ENCODE data around the gene CBR3.
"Not testable (repeated sequence)": the region's sequence is repeated elsewhere in the genome, so short reads cannot be mapped to it uniquely, and the experiment has no call there.

Gene CBR3

DNA sequence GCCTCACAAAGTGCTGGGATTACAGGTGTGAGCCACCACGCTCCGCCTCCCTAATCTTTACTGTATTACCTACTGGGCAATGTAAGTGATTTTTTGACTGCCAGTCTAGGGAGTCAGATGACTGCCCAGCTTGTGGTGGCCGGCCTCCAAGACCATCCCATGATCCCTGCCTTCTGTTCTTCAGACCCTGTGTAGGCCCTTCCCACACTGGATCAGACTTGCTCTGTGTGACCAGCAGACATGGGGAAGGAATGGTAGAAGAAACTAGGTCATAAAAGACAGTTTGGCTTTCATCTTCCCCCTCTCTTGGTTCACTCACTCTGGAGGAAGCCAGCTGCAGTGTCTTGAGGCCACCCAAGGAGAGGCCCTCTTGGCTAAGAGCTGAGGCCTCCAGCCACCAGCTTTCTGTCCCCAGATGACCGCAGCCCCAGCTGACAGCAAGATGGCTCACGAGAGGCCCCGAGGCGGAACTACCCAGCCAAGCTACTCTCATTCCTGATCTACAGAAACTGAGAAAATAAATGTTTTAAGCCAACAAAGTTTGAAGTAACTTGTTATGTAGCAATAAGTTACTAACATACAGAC lies 14.5 kb upstream of the CBR3 start:
- DNase-seq, result no peak

DNA sequence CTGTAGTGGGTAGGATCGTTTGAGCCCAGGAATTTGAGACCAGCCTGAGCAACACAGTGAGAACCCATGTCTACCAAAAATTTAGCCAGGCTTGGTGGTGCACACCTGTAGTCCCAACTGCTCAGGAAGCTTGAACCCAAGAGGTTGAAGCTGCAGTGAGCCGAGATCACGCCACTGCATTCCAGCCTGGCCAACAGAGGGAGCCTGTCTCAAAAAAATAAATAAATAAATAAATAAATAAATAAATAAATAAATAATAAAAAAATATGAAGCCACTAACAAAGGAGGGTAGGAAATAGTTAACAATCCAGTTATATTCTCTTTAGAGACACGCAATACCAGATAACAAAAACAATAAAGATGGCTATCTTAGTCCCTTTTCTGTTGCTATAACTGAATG lies 11.9 kb upstream of the CBR3 start:
- DNase-seq, result no peak

- no peak for DNase-seq
These were observed 10.5 kb upstream of the CBR3 start for GRCh38 chr21:36124395-36124794.

DNA sequence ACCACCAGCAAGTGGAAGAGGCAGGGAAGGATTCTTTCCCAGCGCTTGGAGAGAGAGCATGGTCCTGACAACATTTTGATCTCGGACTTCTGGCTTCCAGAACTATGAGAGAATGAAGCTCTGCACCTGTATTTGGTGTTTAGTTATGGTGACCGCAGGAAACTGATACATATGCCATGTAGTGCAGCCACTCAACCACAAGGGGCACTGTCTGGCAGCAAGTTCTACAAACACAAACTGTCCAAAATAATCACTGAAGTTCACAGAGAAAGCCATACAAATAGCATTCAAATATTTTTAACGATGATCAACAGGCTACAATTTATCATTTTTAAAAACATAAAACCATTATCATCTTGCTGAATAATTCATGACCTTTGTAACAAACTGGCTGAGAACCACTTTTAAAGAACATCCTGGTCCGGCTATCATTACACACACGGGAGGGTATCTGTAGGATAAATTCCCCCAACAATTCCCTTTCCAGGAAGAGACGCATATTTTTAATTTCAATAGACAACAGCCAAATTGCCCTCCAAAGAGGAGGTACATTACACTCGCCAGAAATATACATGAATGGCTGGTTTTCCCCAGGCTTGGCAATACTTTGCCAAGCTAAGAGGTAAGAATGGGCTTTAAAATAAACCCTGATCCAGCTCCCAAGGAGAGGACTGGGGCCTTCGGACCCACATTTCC lies 9.2 kb upstream of the CBR3 start:
- peak; percentile 44 for DNase-seq

DNA sequence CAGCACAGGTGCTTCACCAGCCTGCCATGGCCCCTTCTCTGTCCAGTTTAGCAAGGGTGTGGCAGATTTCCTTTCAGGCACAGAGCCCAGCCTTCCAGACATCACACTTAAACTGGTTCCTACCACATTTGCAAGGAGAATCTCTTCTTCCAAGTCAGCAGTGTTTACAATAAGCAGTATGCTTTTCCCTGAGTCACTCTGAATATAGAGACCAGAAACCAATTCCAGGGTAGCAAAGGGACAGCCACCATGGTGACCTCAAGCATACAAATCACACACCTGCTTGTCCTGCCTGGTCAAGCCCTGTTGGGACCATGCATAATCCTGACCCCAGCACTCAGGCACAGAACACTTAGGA lies 8.7 kb upstream of the CBR3 start:
- DNase-seq, result no peak

- no peak for DNase-seq
These were observed 8.2 kb upstream of the CBR3 start for GRCh38 chr21:36126621-36127110.

GRCh38 chr21:36127250-36127904 lies 7.5 kb upstream of the CBR3 start:
- no peak for DNase-seq

DNA sequence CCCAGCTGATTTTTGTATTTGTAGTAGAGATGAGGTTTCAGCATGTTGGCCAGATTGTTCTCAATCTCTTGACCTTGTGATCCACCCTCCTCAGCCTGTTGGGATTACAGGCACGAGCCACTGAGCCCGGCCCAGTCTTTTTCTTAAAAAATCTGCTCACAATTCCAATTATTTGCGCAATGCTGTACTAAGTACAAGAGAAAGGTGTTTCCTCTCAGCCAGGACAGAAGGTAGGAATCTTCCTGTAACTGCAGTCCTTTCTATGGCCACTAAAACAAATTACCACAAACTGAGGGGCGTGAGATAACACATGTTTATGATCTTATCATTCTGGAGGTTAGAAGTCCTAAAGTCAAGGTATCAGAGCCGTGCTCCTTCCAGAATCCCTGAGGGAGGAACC lies 6.9 kb upstream of the CBR3 start:
- DNase-seq, result no peak

- DNase-seq, result no peak
These were observed 5.7 kb upstream of the CBR3 start for GRCh38 chr21:36129219-36129618.

DNA sequence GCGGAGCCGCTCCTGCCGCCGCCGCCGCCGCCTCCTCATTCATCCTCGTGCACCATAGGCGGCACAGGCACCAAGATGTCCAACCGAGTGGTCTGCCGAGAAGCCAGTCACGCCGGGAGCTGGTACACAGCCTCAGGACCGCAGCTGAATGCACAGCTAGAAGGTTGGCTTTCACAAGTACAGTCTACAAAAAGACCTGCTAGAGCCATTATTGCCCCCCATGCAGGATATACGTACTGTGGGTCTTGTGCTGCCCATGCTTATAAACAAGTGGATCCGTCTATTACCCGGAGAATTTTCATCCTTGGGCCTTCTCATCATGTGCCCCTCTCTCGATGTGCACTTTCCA lies 4.5 kb upstream of the CBR3 start:
- not testable (repeated sequence) for DNase-seq

GRCh38 chr21:36130839-36131238 lies 4.0 kb upstream of the CBR3 start:
- not testable (repeated sequence) for DNase-seq

DNA sequence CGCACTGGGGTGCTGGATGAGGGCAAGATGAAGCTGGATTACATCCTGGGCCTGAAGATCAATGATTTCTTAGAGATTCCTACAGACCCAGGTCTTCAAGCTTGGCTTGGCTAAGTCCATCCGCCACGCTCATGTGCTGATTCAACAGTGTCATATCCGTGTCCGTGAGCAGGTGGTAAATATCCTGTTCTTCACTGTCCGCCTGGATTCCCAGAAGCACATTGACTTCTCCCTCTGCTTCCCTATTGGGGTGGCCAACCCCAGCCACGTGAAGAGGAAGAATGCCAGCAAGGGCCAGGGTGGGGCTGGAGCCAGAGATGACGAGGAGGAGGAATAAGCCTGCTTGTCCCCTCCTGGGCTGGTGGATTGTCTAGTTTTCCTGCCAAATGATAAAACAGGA lies 2.2 kb upstream of the CBR3 start:
- DNase-seq, result no peak

DNA sequence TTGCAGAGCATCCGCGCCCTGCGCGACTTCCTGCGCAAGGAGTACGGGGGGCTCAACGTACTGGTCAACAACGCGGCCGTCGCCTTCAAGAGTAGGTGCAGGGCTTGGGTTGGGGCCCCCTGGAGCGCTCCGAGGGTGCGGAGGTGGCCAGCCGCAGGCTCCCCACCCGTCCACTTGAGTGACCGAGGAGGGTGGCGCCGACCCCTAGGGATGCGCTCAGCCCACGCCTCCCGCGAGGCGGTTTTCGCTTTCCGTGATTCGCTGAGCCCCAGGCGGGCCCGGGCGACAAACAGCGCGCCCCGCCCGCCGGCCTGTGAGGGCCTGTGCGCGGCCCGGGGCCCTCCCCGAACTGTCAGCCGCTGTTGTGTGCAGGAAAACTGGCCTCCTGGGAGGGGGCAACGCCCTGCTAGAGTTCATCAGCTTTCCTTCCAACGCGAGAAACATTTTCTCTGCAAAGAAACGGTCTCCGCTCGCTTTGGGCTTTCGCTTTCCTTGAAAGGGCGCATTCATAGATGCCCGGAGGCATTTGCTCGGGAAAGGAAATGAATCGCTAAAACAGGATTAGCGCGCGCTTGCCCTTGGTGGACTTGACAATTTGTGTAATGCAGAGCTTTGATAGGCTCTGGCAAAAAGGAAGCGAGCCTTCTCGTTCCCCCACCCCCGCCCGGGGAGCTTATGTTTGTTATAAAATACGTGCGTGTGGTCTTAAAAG lies 668 bp downstream of the CBR3 start:
- DNase-seq, result peak; percentile 87

DNA sequence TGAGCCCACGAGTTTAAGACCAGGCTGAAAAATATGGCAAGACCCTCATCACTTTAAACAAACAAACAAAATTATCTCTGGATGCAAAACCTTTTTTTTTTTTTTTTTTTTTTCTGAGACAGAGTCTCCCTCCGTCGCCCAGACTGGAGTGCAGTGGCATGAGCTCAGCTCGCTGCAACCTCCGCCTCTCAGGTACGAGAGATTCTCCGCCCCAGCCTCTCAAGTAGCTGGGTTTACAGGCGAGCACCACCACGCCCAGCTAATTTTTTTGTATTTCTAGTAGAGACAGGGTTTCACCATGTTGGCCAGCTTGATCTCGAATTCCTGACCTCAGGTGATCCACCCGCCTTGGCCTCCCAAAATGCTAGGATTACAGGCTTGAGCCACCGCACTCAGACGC lies 4.9 kb downstream of the CBR3 start:
- DNase-seq, result not testable (repeated sequence)

DNA sequence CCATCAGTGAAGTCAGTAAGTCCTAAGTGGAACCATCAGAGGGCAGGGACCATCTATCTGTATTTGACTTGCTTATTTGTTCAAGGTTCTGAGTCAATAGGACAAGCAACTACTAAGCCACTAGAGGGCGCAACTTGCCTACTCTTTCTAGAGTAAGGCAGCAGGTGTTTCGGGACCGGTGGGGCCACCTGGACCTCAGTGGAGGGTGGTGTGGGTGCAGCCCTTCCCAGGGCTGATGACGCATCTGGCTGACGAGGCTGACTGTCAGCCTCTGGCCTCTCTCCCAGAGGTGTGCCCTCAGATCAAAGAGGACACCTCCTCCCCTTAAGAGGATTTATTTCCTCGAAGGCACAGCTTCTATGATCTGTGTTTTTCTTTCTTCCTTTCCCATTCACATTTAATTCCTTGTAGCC lies 6.6 kb downstream of the CBR3 start:
- peak; percentile 77 for DNase-seq

GRCh38 chr21:36144233-36144632 lies 9.4 kb downstream of the CBR3 start:
- DNase-seq, result not testable (repeated sequence)

- DNase-seq, result no peak
These were observed 10.4 kb downstream of the CBR3 start for GRCh38 chr21:36145259-36145658.

GRCh38 chr21:36147911-36148310 lies 13.0 kb downstream of the CBR3 start:
- DNase-seq, result no peak

- no peak for DNase-seq
These were observed 14.0 kb downstream of the CBR3 start for GRCh38 chr21:36148886-36149285.

DNA sequence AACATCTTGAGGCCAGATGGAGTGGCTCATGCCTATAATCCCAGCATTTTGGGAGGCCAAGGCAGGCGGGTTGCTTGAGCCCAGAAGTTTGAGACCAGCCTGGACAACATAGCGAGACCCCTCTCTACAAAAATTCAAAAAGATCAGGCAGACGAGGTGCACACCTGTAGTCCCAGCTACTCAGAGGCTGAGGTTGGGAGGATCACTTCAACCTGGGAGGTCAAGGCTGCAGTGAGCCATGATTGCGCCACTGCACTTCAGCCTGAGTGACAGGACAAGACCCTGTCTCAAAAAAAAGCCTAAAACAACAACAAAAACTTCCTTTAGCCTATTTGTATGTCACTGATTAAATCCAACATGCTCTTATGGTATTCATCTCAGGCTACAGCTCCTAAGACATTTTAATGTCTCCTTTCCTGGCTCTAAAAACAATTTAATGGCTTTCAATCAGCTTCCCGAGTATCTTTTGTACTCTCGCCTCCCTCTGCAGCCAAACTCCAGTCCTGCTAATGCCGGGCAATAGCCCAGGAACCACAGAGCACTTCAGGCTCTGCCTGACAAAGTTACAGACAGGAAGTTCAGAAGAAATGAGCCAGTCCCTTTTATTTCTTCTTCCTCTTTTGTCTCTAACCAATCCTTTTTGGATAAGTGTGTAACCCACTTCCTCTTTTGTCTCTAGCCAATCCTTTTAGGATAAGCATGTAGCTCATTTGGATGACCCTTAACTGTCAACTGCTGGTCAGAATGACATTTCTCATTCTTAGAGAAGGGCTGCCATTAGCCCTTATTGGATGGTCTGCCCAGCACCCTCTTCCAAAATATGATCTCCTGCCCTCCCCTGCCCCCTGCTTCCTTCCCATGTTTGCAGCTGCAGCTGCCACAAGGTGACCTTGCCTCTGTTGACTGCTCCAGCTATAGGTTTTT lies 15.2 kb downstream of the CBR3 start:
- DNase-seq, result peak; percentile 42

DNA sequence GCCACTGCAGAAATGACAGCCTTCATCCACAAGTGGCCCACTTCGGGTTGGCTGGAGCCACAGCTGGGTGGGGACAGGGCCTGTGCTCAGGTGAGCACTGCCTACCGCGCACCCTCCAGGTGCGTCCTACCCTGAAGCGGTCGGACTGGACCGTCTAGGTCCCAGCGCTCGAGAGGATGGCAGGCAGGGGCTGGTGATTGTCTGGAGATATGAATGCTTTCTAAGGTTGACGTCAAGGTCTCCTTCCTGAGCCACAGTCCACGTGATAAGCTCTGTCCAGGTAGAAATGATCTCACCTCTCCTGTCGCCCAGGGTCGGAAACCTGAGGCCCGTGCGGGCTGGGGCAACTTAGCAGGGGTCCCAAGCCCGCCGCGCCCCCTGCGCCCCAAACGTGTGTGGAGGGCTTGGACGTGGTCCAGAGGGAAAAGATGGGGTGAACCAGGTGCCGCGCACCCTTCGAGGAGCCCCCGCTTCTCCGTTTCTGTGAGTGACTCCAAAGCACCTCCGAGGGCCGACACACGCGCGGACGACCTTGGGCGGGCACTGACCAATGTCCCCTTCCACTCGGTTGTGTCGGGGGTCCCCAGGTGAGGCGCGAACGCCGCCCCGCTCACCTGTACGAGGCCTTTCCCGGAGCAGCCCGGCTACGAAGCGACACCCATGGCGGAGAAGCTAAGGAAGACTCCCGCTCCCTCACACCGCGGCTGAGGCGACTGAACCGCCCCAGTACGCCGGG lies 20.9 kb downstream of the CBR3 start:
- no peak for DNase-seq
